IPS-15b (cell line): Measurements from ENCODE around the gene DNAJC7.
"Not testable (repeated sequence)": the region's sequence is repeated elsewhere in the genome, so short reads cannot be mapped to it uniquely, and the experiment has no call there.

Experiments used
- H3K27me3 ChIP-seq: one replicate; pipeline ENCODE4 v1.6.1; 2013; ENCODE audit warnings: low read length; ENCODE audit not compliant: control insufficient read depth, insufficient read depth
- H3K36me3 ChIP-seq: one replicate; pipeline ENCODE4 v1.6.1; 2013; ENCODE audit warnings: low read length; ENCODE audit not compliant: control insufficient read depth, insufficient read depth
- H3K4me1 ChIP-seq: one replicate; pipeline ENCODE4 v1.6.1; 2013; ENCODE audit warnings: mild to moderate bottlenecking, low read length; ENCODE audit not compliant: control insufficient read depth, insufficient read depth
- H3K4me3 ChIP-seq: one replicate; pipeline ENCODE4 v1.5.1; 2013; ENCODE audit warnings: low read depth, low read length
- H3K9ac ChIP-seq: one replicate; pipeline ENCODE4 v1.6.1; 2013; ENCODE audit warnings: low read depth, mild to moderate bottlenecking, low read length
- H3K9me3 ChIP-seq: one replicate; pipeline ENCODE4 v1.6.1; 2013; ENCODE audit warnings: mild to moderate bottlenecking, low read length; ENCODE audit not compliant: control insufficient read depth, insufficient read depth

Gene DNAJC7

GRCh38 chr17:41935641-41936040 is 81.6 kb downstream of the DNAJC7 start:
- Histone ChIP-seq H3K4me3 (no peak overlapping the region), H3K4me1 (no peaks in the 10 kb centered on the region), H3K27me3 (no peaks in the 10 kb centered on the region), H3K9ac (no peak overlapping the region), H3K9me3 (no peaks in the 10 kb centered on the region), H3K36me3 (no peaks in the 10 kb centered on the region)

DNA sequence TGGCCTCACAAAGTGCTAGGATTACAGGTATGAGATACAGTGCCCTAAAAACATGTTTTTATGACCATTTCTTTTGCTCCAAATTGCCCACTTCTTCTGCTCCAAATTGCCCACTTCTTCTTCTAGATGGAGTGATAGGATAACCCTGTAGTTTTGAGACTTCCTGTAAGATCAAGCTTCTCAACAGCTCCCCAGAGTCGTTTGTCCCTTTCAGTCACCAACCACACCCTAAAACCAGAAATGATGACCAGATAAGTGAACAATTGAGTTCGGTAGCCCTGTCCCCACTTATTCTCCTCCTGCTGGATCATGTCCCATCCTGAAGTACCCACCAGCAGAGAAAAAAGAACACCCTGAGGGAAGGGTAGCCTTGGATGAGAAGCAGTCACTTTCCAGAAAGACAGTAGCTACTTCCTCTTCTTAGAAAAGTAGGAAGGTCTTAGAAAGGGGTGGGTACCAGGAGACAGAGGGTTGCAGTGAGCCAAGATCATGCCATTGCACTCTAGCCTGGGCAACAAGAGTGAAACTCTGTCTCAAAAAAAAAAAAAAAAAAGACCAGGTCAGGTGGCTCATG is 84.3 kb downstream of the DNAJC7 start:
- Histone ChIP-seq H3K27me3 (no peaks in the 10 kb centered on the region), H3K4me1 (peaks cover 3% of the 10 kb centered on the region), H3K9ac (no peak overlapping the region), H3K36me3 (no peaks in the 10 kb centered on the region), H3K4me3 (no peak overlapping the region), H3K9me3 (no peaks in the 10 kb centered on the region)

GRCh38 chr17:41931715-41932114 is 85.5 kb downstream of the DNAJC7 start:
- H3K9me3 ChIP-seq, H3K9ac ChIP-seq, H3K27me3 ChIP-seq, H3K4me3 ChIP-seq, H3K4me1 ChIP-seq, H3K36me3 ChIP-seq: not testable (repeated sequence)

DNA sequence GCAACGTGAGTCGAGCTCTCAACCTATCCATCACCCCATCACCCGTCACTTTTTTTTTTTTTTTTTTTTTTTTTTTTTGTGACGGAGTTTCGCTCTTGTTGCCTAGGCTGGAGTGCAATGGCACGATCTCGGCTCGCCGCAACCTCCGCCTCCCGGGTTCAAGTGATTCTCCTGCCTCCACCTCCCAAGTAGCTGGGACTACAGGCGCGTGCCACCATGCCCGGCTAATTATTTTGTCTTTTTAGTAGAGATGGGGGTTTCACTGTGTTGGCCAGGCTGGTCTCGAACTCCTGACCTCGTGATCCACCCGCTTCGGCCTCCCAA is 86.4 kb downstream of the DNAJC7 start:
- not testable (repeated sequence) for H3K27me3 ChIP-seq, H3K9me3 ChIP-seq, H3K9ac ChIP-seq, H3K36me3 ChIP-seq, H3K4me1 ChIP-seq
- H3K4me3 ChIP-seq: peak overlapping the region; percentile 93

DNA sequence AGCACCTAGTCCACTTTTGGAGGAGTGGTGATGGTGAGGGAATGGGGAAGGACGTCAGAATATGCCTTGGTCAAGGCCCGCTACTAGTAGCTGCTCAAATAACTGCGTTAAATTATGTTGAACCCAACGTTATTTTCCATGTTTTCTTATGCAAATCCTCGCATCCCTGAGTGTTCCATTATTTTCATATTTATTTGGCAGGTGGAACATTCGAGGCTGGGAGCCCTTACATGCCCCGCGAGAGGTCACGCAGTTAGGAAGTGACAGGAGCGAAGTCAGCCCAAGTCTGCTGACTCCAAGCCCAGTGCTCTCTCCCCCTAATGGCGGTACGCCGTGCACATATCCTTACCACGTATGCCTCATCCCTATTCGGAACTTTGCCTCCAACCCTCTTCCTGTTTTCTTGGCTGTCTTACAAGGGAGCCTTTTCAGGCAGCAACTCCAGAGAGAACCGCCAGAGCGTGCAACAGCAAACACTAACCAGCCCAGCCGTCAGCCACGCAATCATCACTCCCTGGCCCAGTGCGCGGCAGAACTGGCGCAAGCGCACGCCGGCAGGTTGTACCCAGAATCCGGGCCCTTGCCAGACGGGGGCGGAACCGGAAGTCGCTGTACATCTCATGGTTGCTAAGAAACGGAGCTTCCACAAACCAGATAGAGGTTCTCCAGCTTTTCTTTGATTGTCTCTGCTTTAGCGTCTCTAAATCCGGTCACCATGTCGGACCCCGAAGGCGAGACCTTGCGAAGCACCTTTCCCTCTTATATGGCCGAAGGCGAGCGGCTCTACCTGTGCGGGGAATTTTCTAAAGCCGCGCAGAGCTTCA is 87.0 kb downstream of the DNAJC7 start, which contains the start of gene ODAD4:
Gene ODAD4 (plus strand): TSS at position 609 of the 824 bp plus-strand sequence. CDS start 107 bp downstream, at position 716.
- H3K27me3 ChIP-seq: no peaks in the 10 kb centered on the region
- H3K9ac ChIP-seq: peak within 1 kb of the TSS; percentile 87
- peaks cover 3% of the 10 kb centered on the region for H3K4me1 ChIP-seq
- H3K9me3 ChIP-seq: no peaks in the 10 kb centered on the region
- H3K36me3 ChIP-seq: no peaks in the 10 kb centered on the region
- H3K4me3 ChIP-seq: peak within 1 kb of the TSS; percentile 93

GRCh38 chr17:41928693-41929251 is 88.5 kb downstream of the DNAJC7 start:
- no peak overlapping the region for H3K9ac ChIP-seq
- H3K9me3 ChIP-seq: no peaks in the 10 kb centered on the region
- no peak overlapping the region for H3K4me3 ChIP-seq
- H3K27me3 ChIP-seq: no peaks in the 10 kb centered on the region
- H3K36me3 ChIP-seq: no peaks in the 10 kb centered on the region
- H3K4me1 ChIP-seq: peaks cover 3% of the 10 kb centered on the region
